ENCODE data around the gene MAP4K4.

The MAP4K4 gene

GRCh38 chr2:101689114-101689825 lies 8.2 kb upstream of the MAP4K4 start:
- H3K4me2 ChIP-seq (ENCODE audit: low read depth, low read length, poor library complexity, severe bottlenecking): no peak overlapping the region

GRCh38 chr2:101690547-101691152 lies 6.9 kb upstream of the MAP4K4 start:
- H4K20me1 ChIP-seq (ENCODE audit: low read depth, low read length): no peaks in the 10 kb centered on the region
- H3K36me3 ChIP-seq (ENCODE audit: low read length): no peaks in the 10 kb centered on the region
- no peaks in the 10 kb centered on the region for H3K9me3 ChIP-seq (ENCODE audit: insufficient read depth, low read length)
- no peak overlapping the region for H3K27ac ChIP-seq (ENCODE audit: low read depth, low read length)
- no peak for TF ChIP-seq CTCF (IDR thresholded peaks at IDR 0.05; ENCODE audit: insufficient read depth, low read length, poor library complexity, severe bottlenecking)
- no peak for TF ChIP-seq EZH2phosphoT487 (conservative IDR thresholded peaks at IDR 0.05; ENCODE audit: low read length)
- no peaks in the 10 kb centered on the region for H3K27me3 ChIP-seq (ENCODE audit: low read length)
- no peak overlapping the region for H3K4me2 ChIP-seq (ENCODE audit: low read depth, low read length, poor library complexity, severe bottlenecking)
- H3F3A ChIP-seq (ENCODE audit: insufficient read depth): no peaks in the 10 kb centered on the region
- H3K9ac ChIP-seq (ENCODE audit: low read length): no peak overlapping the region
- no peak overlapping the region for H2AFZ ChIP-seq (ENCODE audit: low read depth, low read length, severe bottlenecking)
- H3K9me2 ChIP-seq (replicated peaks; ENCODE audit: insufficient read depth, low read length): no peaks in the 10 kb centered on the region
- H3K79me2 ChIP-seq (ENCODE audit: insufficient read depth, low read length): no peaks in the 10 kb centered on the region
- no peak overlapping the region for H3K4me3 ChIP-seq (ENCODE audit: insufficient read depth, low read length, poor library complexity, severe bottlenecking)

More at GRCh38 chr2:101689114-101689825, 8.2 kb upstream of the MAP4K4 start:
- no peaks in the 10 kb centered on the region for H3K27me3 ChIP-seq (ENCODE audit: low read length)
- no peaks in the 10 kb centered on the region for H3K36me3 ChIP-seq (ENCODE audit: low read length)
- no peaks in the 10 kb centered on the region for H3K9me2 ChIP-seq (replicated peaks; ENCODE audit: insufficient read depth, low read length)
- no peak overlapping the region for H3K4me3 ChIP-seq (ENCODE audit: insufficient read depth, low read length, poor library complexity, severe bottlenecking)
- H4K20me1 ChIP-seq (ENCODE audit: low read depth, low read length): no peaks in the 10 kb centered on the region
- no peak for TF ChIP-seq EZH2phosphoT487 (conservative IDR thresholded peaks at IDR 0.05; ENCODE audit: low read length)
- TF ChIP-seq CTCF (IDR thresholded peaks at IDR 0.05; ENCODE audit: insufficient read depth, low read length, poor library complexity, severe bottlenecking): no peak
- no peaks in the 10 kb centered on the region for H3F3A ChIP-seq (ENCODE audit: insufficient read depth)
- no peak overlapping the region for H3K9ac ChIP-seq (ENCODE audit: low read length)
- no peak overlapping the region for H3K27ac ChIP-seq (ENCODE audit: low read depth, low read length)
- no peak overlapping the region for H2AFZ ChIP-seq (ENCODE audit: low read depth, low read length, severe bottlenecking)
- H3K9me3 ChIP-seq (ENCODE audit: insufficient read depth, low read length): no peaks in the 10 kb centered on the region
- no peaks in the 10 kb centered on the region for H3K79me2 ChIP-seq (ENCODE audit: insufficient read depth, low read length)

- H3K4me3 ChIP-seq (ENCODE audit: insufficient read depth, low read length, poor library complexity, severe bottlenecking): no peak overlapping the region
- no peaks in the 10 kb centered on the region for H3K9me3 ChIP-seq (ENCODE audit: insufficient read depth, low read length)
- H3K4me2 ChIP-seq (ENCODE audit: low read depth, low read length, poor library complexity, severe bottlenecking): no peak overlapping the region
- TF ChIP-seq CTCF (IDR thresholded peaks at IDR 0.05; ENCODE audit: insufficient read depth, low read length, poor library complexity, severe bottlenecking): no peak
- TF ChIP-seq EZH2phosphoT487 (conservative IDR thresholded peaks at IDR 0.05; ENCODE audit: low read length): no peak
- no peak overlapping the region for H3K27ac ChIP-seq (ENCODE audit: low read depth, low read length)
- no peaks in the 10 kb centered on the region for H3K27me3 ChIP-seq (ENCODE audit: low read length)
- H4K20me1 ChIP-seq (ENCODE audit: low read depth, low read length): no peaks in the 10 kb centered on the region
- no peaks in the 10 kb centered on the region for H3K79me2 ChIP-seq (ENCODE audit: insufficient read depth, low read length)
- no peak overlapping the region for H2AFZ ChIP-seq (ENCODE audit: low read depth, low read length, severe bottlenecking)
- H3K9ac ChIP-seq (ENCODE audit: low read length): no peak overlapping the region
- no peaks in the 10 kb centered on the region for H3K9me2 ChIP-seq (replicated peaks; ENCODE audit: insufficient read depth, low read length)
- H3K36me3 ChIP-seq (ENCODE audit: low read length): no peaks in the 10 kb centered on the region
- peaks cover 7% of the 10 kb centered on the region for H3F3A ChIP-seq (ENCODE audit: insufficient read depth)
These were observed 5.5 kb upstream of the MAP4K4 start for GRCh38 chr2:101692041-101692440.
